ENCODE data around the gene KIF3B.

KIF3B gene

GRCh38 chr20:32235331-32236047 is 42.0 kb upstream of the KIF3B start:
- Histone ChIP-seq H3K27me3 (replicated peaks; ENCODE audit: insufficient read depth, low read length) (no peaks in the 10 kb centered on the region), H3K4me1 (ENCODE audit: low read length) (peaks cover 13% of the 10 kb centered on the region), H2AFZ (ENCODE audit: low read length) (no peak overlapping the region), H4K20me1 (ENCODE audit: insufficient read depth, low read length) (no peaks in the 10 kb centered on the region), H3K4me3 (ENCODE audit: low read length) (no peak overlapping the region), H3K4me2 (ENCODE audit: low read depth, low read length) (no peak overlapping the region), H3K27ac (ENCODE audit: low read length) (no peak overlapping the region), H3F3A (ENCODE audit: insufficient read depth, low read length) (peaks cover 15% of the 10 kb centered on the region), H3K36me3 (replicated peaks; ENCODE audit: insufficient read depth, low read length) (no peaks in the 10 kb centered on the region), H3K9me2 (replicated peaks; ENCODE audit: insufficient read depth, low read length) (no peaks in the 10 kb centered on the region), H3K9ac (ENCODE audit: low read length) (no peak overlapping the region), H3K79me2 (ENCODE audit: low read length) (no peaks in the 10 kb centered on the region), H3K9me3 (replicated peaks; ENCODE audit: insufficient read depth, low read length) (no peaks in the 10 kb centered on the region)
- TF ChIP-seq EZH2phosphoT487 (IDR thresholded peaks at IDR 0.05; ENCODE audit: low read length) (no peak), CTCF (IDR thresholded peaks at IDR 0.05; ENCODE audit: low read length) (no peak), EZH2 (optimal IDR thresholded peaks at IDR 0.05; ENCODE audit: low read depth, low read length) (no peak)
- DNase-seq: no peak

- Histone ChIP-seq H3K79me2 (ENCODE audit: low read length) (no peaks in the 10 kb centered on the region), H3K9me3 (replicated peaks; ENCODE audit: insufficient read depth, low read length) (no peaks in the 10 kb centered on the region), H3K4me2 (ENCODE audit: low read depth, low read length) (no peak overlapping the region), H3K27me3 (replicated peaks; ENCODE audit: insufficient read depth, low read length) (no peaks in the 10 kb centered on the region), H2AFZ (ENCODE audit: low read length) (no peak overlapping the region), H4K20me1 (ENCODE audit: insufficient read depth, low read length) (no peaks in the 10 kb centered on the region), H3K27ac (ENCODE audit: low read length) (no peak overlapping the region), H3K9me2 (replicated peaks; ENCODE audit: insufficient read depth, low read length) (no peaks in the 10 kb centered on the region), H3K9ac (ENCODE audit: low read length) (no peak overlapping the region), H3K4me3 (ENCODE audit: low read length) (no peak overlapping the region), H3F3A (ENCODE audit: insufficient read depth, low read length) (peaks cover 15% of the 10 kb centered on the region), H3K36me3 (replicated peaks; ENCODE audit: insufficient read depth, low read length) (no peaks in the 10 kb centered on the region), H3K4me1 (ENCODE audit: low read length) (peaks cover 13% of the 10 kb centered on the region)
- no peak for DNase-seq
- TF ChIP-seq EZH2 (optimal IDR thresholded peaks at IDR 0.05; ENCODE audit: low read depth, low read length) (no peak), CTCF (IDR thresholded peaks at IDR 0.05; ENCODE audit: low read length) (no peak), EZH2phosphoT487 (IDR thresholded peaks at IDR 0.05; ENCODE audit: low read length) (no peak)
These were observed 41.4 kb upstream of the KIF3B start for GRCh38 chr20:32236048-32236533.

GRCh38 chr20:32236819-32237218 is 40.6 kb upstream of the KIF3B start:
- no peak for DNase-seq
- Histone ChIP-seq H3K27ac (ENCODE audit: low read length) (no peak overlapping the region), H3F3A (ENCODE audit: insufficient read depth, low read length) (peaks cover 8% of the 10 kb centered on the region; the same call in 1 of the 2 replicates), H3K79me2 (ENCODE audit: low read length) (no peaks in the 10 kb centered on the region), H3K27me3 (replicated peaks; ENCODE audit: insufficient read depth, low read length) (no peaks in the 10 kb centered on the region), H3K9me2 (replicated peaks; ENCODE audit: insufficient read depth, low read length) (no peaks in the 10 kb centered on the region), H4K20me1 (ENCODE audit: insufficient read depth, low read length) (no peaks in the 10 kb centered on the region), H3K36me3 (replicated peaks; ENCODE audit: insufficient read depth, low read length) (no peaks in the 10 kb centered on the region), H3K4me1 (ENCODE audit: low read length) (peaks cover 9% of the 10 kb centered on the region), H2AFZ (ENCODE audit: low read length) (no peak overlapping the region), H3K9me3 (replicated peaks; ENCODE audit: insufficient read depth, low read length) (no peaks in the 10 kb centered on the region), H3K4me2 (ENCODE audit: low read depth, low read length) (no peak overlapping the region), H3K9ac (ENCODE audit: low read length) (no peak overlapping the region), H3K4me3 (ENCODE audit: low read length) (no peak overlapping the region)
- no peak for TF ChIP-seq CTCF (IDR thresholded peaks at IDR 0.05; ENCODE audit: low read length)
- no peak for TF ChIP-seq EZH2 (optimal IDR thresholded peaks at IDR 0.05; ENCODE audit: low read depth, low read length)
- TF ChIP-seq EZH2phosphoT487 (IDR thresholded peaks at IDR 0.05; ENCODE audit: low read length): no peak
